Lower leg skin (tissue), 3 donors: ENCODE results near the gene SVBP.

Experiments
- POLR2A ChIP-seq, 2 donors: fragments of 450-650 bp; IDR thresholded peaks; one replicate each; pipeline ENCODE4 v1.6.1; 2016 to 2017; ENCODE audit warnings: antibody characterized with exemption in 2 of 2, mild to moderate bottlenecking in 1 of 2, moderate library complexity in 1 of 2
- TF ChIP-seq, protein P1 (sequence below), 3 donors: fragments of 450-650 bp; IDR thresholded peaks; one replicate each; pipeline ENCODE4 v1.5.1; 2016; ENCODE audit warnings: antibody characterized with exemption in 3 of 3, mild to moderate bottlenecking in 3 of 3, moderate library complexity in 2 of 3

DNA sequence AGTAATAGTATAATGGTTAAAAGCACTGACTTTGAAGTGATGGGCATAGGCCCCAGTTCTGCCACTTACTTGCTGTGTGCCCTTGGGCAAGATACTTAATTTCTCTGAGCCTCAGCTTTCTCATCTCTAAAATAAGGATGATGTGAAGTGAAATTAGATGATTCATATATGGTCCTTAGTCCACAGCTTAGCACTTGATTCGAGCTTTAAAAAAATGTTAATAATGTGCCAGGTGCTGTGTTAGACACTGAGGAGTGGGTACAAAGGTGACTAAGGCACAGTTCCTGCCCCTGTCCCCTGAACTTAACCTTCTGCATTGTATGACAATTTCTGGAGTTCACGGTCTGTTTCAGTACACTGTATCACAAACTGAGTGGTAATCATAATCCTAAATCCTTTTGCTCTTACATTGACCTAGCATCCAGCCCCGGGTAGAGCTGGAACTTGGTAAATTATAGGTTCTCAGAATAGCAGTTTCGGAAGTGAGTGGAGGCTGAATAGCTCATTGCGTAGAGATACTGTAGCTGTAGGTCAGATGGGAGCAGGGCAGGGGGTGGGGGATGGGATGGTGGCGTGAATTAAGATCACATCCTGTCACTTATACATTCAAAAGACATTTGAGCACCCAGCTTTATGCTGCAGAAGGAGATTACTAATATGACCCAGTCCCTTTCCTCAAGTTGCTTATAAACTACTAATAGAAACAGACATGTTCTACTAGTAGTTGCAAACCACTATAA is 30.7 kb upstream of the SVBP start:
- TF ChIP-seq, protein P1, sequence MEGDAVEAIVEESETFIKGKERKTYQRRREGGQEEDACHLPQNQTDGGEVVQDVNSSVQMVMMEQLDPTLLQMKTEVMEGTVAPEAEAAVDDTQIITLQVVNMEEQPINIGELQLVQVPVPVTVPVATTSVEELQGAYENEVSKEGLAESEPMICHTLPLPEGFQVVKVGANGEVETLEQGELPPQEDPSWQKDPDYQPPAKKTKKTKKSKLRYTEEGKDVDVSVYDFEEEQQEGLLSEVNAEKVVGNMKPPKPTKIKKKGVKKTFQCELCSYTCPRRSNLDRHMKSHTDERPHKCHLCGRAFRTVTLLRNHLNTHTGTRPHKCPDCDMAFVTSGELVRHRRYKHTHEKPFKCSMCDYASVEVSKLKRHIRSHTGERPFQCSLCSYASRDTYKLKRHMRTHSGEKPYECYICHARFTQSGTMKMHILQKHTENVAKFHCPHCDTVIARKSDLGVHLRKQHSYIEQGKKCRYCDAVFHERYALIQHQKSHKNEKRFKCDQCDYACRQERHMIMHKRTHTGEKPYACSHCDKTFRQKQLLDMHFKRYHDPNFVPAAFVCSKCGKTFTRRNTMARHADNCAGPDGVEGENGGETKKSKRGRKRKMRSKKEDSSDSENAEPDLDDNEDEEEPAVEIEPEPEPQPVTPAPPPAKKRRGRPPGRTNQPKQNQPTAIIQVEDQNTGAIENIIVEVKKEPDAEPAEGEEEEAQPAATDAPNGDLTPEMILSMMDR (IDR thresholded peaks at IDR 0.05), result no peak
- TF ChIP-seq POLR2A (IDR thresholded peaks at IDR 0.05), result no peak
